Stimulated activated naive CD8-positive, alpha-beta T cell treated with anti-CD3 and anti-CD28 coated beads, Interleukin-15, amount 100 ng/mL, for 72 hours (primary cell): ENCODE data around the gene FUCA1.
"Not testable (repeated sequence)": the region's sequence is repeated elsewhere in the genome, so short reads cannot be mapped to it uniquely, and the experiment has no call there.

Experiments
- ATAC-seq: fragments of 150-1000 bp; cut with Tn5 transposase; 2 replicates; pipeline ENCODE4 v1.10.0; 2021; ENCODE audit warnings: mild to moderate bottlenecking, moderate library complexity
- DNase-seq, 2 donors: peaks; one replicate each; pipeline ENCODE4 v3.0.0; 2021 to 2022
- H3K27ac Mint-ChIP-seq, 2 donors: one replicate each; pipeline ENCODE4 v1.8.0; 2022; ENCODE audit warnings: mild to moderate bottlenecking in 2 of 2, mixed read lengths in 2 of 2, moderate library complexity in 2 of 2
- H3K27me3 Mint-ChIP-seq: one replicate; pipeline ENCODE4 v1.8.0; 2022; ENCODE audit warnings: mixed read lengths
- H3K4me1 Mint-ChIP-seq: one replicate; pipeline ENCODE4 v1.8.0; 2022; ENCODE audit warnings: mild to moderate bottlenecking, mixed read lengths
- H3K4me3 Mint-ChIP-seq, 2 donors: one replicate each; pipeline ENCODE4 v1.8.0; 2022; ENCODE audit warnings: mild to moderate bottlenecking in 2 of 2, mixed read lengths in 2 of 2, moderate library complexity in 1 of 2
- H3K9me3 Mint-ChIP-seq, 2 donors: one replicate each; pipeline ENCODE4 v1.8.0; 2022; ENCODE audit warnings: mixed read lengths in 2 of 2

FUCA1 gene

DNA sequence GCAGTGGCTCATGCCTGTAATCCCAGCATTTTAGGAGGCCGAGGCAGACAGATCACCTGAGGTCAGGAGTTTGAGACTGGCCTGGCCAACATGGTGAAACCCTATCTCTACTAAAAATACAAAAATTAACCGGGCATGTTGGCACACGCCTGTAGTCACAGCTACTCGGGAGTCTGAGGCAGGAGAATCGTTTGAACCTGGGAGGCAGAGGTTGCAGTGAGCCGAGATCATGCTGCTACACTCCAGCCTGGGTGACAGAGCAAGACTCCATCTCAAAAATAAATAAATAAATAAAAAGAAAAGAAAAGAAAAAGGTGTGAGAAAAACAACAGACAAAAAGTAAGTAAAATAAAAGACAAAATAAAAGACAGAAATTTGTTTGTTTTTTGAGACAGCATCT, 33.9 kb downstream of the FUCA1 start:
- DNase-seq, H3K27ac Mint-ChIP-seq, H3K4me3 Mint-ChIP-seq, ATAC-seq, H3K9me3 Mint-ChIP-seq, H3K27me3 Mint-ChIP-seq: not testable (repeated sequence)
- H3K4me1 Mint-ChIP-seq = peaks cover 18% of the 10 kb centered on the region

GRCh38 chr1:23827717-23828116, 40.4 kb downstream of the FUCA1 start:
- no peaks in the 10 kb centered on the region for H3K27me3 Mint-ChIP-seq
- H3K4me1 Mint-ChIP-seq = peaks cover 21% of the 10 kb centered on the region
- H3K9me3 Mint-ChIP-seq = no peaks in the 10 kb centered on the region
- DNase-seq (no peak), ATAC-seq (no peak)
- H3K4me3 Mint-ChIP-seq = no peak overlapping the region
- H3K27ac Mint-ChIP-seq = no peak overlapping the region

DNA sequence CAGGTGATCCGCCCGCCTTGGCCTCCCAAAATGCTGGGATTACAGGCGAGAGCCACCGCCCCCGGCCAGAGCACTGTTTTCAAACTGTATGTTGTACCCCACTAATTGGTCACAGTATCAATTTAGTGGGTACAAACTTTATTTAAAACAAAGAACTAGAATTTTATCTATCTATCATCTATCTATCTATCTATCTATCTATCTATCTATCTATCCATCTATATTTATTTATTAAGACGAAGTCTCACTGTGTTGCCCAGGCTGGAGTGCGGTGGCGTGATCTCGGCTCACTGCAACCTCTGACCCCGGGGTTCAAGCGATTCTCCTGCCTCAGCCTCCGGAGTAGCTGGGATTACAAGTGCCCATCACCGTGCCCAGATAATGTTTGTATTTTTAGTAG, 41.5 kb downstream of the FUCA1 start:
- ATAC-seq, H3K9me3 Mint-ChIP-seq, DNase-seq, H3K27me3 Mint-ChIP-seq: not testable (repeated sequence)
- Mint-ChIP-seq H3K27ac (peak overlapping the region in 1 of 2 donors; percentile 27), H3K4me3 (peak overlapping the region in 1 of 2 donors; percentile 35), H3K4me1 (peaks cover 21% of the 10 kb centered on the region)

DNA sequence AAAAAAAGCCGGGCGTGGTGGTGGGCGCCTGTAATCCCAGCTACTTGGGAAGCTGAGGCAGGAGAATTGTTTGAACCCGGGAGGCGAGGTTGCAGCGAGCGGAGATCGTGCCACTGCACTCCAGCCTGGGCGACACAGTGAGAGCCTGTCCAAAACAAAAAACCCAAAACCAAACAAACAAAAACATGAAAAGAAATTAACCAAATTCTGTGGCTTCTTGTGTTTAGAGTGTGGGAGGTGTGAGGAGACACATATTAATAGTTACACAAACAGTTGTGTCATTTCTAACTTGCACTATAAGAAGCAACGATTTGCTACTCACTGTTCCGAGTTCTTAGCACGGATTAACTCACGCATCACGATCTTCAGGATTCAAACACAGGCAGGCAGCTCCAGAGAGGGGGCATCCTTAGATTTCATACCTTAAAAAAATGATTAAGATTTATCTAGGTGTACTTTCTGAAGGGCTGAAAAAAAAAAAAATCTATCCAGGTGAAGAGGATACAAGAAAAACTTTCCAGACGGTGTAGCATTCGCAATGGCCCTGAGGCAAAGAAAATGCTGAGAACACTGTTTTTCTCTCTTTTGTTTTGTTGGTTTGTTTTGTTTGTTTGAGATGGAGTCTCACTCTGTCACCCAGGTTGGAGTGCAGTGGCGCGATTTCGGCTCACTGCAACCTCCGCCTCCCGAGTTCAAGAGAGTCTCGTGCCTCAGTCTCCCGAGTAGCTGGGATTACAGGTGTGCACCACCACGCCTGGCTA, 42.1 kb downstream of the FUCA1 start:
- Mint-ChIP-seq H3K27me3 (no peaks in the 10 kb centered on the region), H3K27ac (peak overlapping the region; percentile 95 to 99), H3K9me3 (no peaks in the 10 kb centered on the region), H3K4me1 (peaks cover 21% of the 10 kb centered on the region), H3K4me3 (peak overlapping the region; percentile 93 to 96)
- peak; percentile 78 for ATAC-seq
- DNase-seq = no peak

- no peaks in the 10 kb centered on the region for H3K27me3 Mint-ChIP-seq
- H3K4me1 Mint-ChIP-seq = peaks cover 21% of the 10 kb centered on the region
- ATAC-seq (peak; percentile 97), DNase-seq (peak; percentile 82 to 85)
- peak within 1 kb of the TSS; percentile 95 to 99 for H3K27ac Mint-ChIP-seq
- peak within 1 kb of the TSS; percentile 93 to 96 for H3K4me3 Mint-ChIP-seq
- no peaks in the 10 kb centered on the region for H3K9me3 Mint-ChIP-seq
Measured at GRCh38 chr1:23825076-23825761, 42.9 kb downstream of the FUCA1 start, which contains the start of gene HMGCL. Gene HMGCL (minus strand): TSS chr1:23825429. CDS start chr1:23825415, 14 bp downstream.

- peaks cover 21% of the 10 kb centered on the region for H3K4me1 Mint-ChIP-seq
- no peaks in the 10 kb centered on the region for H3K9me3 Mint-ChIP-seq
- H3K27me3 Mint-ChIP-seq = no peaks in the 10 kb centered on the region
- ATAC-seq (peak; percentile 34), DNase-seq (no peak)
- H3K4me3 Mint-ChIP-seq = peak overlapping the region; percentile 93 to 96
- H3K27ac Mint-ChIP-seq = peak overlapping the region; percentile 95 to 99
Measured at GRCh38 chr1:23824711-23825075, 43.4 kb downstream of the FUCA1 start.

DNA sequence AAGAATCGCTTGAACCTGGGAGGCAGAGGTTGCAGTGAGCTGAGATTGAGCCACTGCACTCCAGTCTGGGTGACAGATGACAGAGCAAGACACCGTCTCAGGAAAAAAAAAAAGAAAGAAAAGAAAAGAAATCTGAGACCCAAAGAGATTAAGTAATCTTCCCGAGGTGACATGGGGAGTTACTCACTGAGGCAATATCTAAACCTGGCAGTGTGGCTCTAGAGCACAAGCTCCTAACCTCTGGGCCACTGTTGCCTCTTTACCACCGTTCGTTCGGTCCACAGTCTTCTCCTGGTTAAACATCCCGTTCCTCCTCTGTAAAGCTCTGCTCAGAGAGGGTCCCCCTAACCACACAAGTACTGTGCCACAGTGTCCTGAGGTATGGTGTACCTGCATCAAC, 44.3 kb downstream of the FUCA1 start:
- H3K4me3 Mint-ChIP-seq = peak overlapping the region; percentile 93 to 96
- ATAC-seq (no peak), DNase-seq (no peak)
- H3K4me1 Mint-ChIP-seq = peaks cover 21% of the 10 kb centered on the region
- H3K9me3 Mint-ChIP-seq = no peaks in the 10 kb centered on the region
- no peaks in the 10 kb centered on the region for H3K27me3 Mint-ChIP-seq
- H3K27ac Mint-ChIP-seq = peak overlapping the region in 1 of 2 donors; percentile 22

GRCh38 chr1:23817633-23818032, 50.5 kb downstream of the FUCA1 start:
- no peak for ATAC-seq

DNA sequence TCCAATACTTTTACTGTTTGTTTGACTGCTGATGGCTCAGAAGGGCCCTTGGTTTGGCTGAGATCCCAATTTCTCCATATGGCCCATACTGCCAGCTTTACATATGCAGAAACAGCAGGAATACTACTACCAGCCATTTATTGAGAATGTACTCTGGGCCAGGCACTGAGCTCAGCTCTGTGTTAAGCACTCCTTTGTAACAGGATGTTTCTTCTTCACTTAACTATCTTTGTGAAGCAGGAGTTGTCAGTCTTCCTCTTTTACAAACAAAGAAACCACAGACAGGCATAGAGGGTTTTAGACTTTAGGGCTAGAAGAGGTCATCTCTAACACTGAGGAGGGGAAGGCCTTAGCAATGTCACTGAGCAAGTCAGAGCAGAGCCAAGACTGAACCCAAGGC, 51.2 kb downstream of the FUCA1 start:
- H3K27ac Mint-ChIP-seq = no peak overlapping the region
- peaks cover 11% of the 10 kb centered on the region for H3K4me1 Mint-ChIP-seq
- no peak overlapping the region for H3K4me3 Mint-ChIP-seq
- no peak for ATAC-seq
- no peaks in the 10 kb centered on the region for H3K9me3 Mint-ChIP-seq
- no peak for DNase-seq
- H3K27me3 Mint-ChIP-seq = no peaks in the 10 kb centered on the region

More at GRCh38 chr1:23817633-23818032, 50.5 kb downstream of the FUCA1 start:
- Mint-ChIP-seq H3K9me3 (no peaks in the 10 kb centered on the region), H3K27me3 (no peaks in the 10 kb centered on the region), H3K4me3 (no peak overlapping the region), H3K4me1 (peaks cover 11% of the 10 kb centered on the region), H3K27ac (no peak overlapping the region)
- no peak for DNase-seq

DNA sequence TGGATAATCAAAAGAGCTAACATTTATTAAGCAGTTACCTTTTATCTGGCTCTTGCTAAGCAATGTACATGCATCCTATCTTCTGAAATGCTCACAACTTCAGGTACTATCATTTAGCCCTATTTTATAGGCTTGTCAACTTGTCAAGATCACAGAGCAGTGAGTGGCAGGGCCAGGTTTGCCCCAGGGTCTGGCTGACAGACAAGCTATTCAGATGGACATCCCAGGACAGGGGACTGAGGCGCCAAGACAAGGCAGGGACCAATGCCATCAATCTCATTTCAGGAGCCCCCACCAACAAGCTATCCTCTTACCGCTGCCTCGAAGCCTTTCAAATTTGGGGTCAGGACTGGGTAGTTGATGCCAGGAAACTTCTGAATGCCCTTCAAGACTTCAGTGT, 51.7 kb downstream of the FUCA1 start:
- no peak for DNase-seq
- Mint-ChIP-seq H3K4me3 (no peak overlapping the region), H3K4me1 (peaks cover 11% of the 10 kb centered on the region), H3K9me3 (no peaks in the 10 kb centered on the region), H3K27me3 (no peaks in the 10 kb centered on the region), H3K27ac (no peak overlapping the region)
- no peak for ATAC-seq

DNA sequence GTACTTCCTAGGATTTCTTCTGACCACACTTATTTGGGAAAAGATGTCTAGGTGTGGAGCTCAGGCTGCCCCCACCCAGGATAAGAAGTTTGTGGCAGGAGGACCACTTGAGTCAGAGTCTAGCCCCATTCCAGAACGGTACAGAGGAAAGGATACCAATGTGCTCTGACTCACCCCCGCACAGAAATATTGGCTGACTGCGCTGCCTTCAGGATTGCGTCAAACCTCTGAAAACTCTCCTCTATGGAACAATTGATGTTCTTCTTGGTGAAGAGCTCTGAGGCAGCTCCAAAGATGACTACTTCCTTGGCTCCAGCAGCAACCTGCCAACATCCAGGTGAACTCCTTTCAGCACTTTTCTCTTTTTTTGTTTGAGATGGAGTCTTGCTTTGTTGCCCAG, 54.1 kb downstream of the FUCA1 start:
- H3K4me1 Mint-ChIP-seq = peaks cover 27% of the 10 kb centered on the region
- H3K9me3 Mint-ChIP-seq = no peaks in the 10 kb centered on the region
- no peaks in the 10 kb centered on the region for H3K27me3 Mint-ChIP-seq
- no peak for ATAC-seq
- H3K27ac Mint-ChIP-seq = no peak overlapping the region
- DNase-seq = no peak
- H3K4me3 Mint-ChIP-seq = no peak overlapping the region

DNA sequence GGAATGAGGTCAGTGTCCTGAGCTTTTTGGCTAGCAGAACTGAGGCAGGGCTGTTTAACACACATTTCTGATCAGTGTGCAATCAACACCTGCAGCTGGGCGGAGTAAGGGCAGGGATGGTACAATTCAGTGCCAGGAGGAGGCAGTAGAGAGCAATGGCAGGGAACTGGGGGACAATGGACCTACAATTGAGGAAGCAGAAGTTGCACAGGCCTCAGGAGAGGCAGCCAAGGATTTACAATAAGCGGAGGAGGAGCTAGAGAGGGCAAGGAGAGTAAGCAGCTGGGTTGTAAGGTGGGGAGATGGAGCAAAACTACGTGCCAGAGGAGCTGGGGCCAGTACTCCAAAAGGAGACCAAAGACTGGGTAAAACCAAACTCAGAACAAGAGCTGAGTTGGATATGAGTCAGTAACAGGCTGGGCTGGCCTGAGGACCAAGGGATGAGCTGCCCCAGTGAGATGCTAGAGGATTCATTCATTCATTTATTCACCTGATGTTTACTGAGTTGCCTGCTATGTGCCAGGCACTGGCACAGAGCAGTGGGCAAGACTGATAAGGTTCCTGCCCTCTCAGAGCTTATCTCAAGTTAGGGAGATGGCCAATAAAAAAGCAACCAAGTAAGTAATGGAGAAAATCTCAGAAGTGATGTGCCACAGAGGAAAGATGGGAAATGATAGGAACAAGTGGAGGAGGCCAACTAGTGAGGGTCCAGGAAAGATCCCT, 57.1 kb downstream of the FUCA1 start:
- ATAC-seq (peak; percentile 68), DNase-seq (peak; percentile 46 to 52)
- H3K27me3 Mint-ChIP-seq = no peaks in the 10 kb centered on the region
- H3K4me1 Mint-ChIP-seq = peaks cover 16% of the 10 kb centered on the region
- no peaks in the 10 kb centered on the region for H3K9me3 Mint-ChIP-seq
- H3K4me3 Mint-ChIP-seq = no peak overlapping the region
- H3K27ac Mint-ChIP-seq = peak overlapping the region in 1 of 2 donors; percentile 0

DNA sequence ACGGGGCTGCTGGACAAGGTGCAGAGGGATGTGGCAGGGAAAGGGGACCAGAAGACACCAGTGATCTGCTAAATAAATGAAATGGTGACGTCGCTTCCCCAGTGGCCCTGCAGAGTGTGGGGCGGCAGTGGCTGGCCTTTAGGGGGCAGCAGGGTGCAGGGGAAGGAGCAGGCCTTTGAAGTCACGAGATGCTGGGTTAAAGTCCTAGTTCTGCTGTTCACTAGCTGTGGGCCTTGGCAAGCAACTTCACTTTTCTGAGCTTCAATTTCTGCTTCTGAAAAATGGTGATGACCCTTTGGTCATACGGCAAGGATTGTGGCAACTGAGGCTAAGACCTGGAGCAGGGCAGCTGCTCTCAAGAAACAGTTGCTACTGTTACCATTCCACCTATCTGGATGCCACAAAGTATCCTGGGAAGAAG, 58.3 kb downstream of the FUCA1 start:
- ATAC-seq = peak; percentile 95
- H3K27ac Mint-ChIP-seq = peak overlapping the region in 1 of 2 donors; percentile 22
- peaks cover 25% of the 10 kb centered on the region for H3K4me1 Mint-ChIP-seq
- H3K4me3 Mint-ChIP-seq = no peak overlapping the region
- peak; percentile 79 to 85 for DNase-seq
- no peaks in the 10 kb centered on the region for H3K9me3 Mint-ChIP-seq
- H3K27me3 Mint-ChIP-seq = no peaks in the 10 kb centered on the region

GRCh38 chr1:23807453-23807852, 60.6 kb downstream of the FUCA1 start:
- Mint-ChIP-seq H3K27ac (peak overlapping the region in 1 of 2 donors; percentile 59), H3K9me3 (no peaks in the 10 kb centered on the region), H3K4me3 (no peak overlapping the region), H3K27me3 (no peaks in the 10 kb centered on the region), H3K4me1 (peaks cover 25% of the 10 kb centered on the region)
- DNase-seq = no peak
- no peak for ATAC-seq

GRCh38 chr1:23806280-23806679, 61.8 kb downstream of the FUCA1 start:
- no peak overlapping the region for H3K4me3 Mint-ChIP-seq
- H3K9me3 Mint-ChIP-seq = no peaks in the 10 kb centered on the region
- H3K4me1 Mint-ChIP-seq = peaks cover 36% of the 10 kb centered on the region
- no peak for ATAC-seq
- no peak for DNase-seq
- no peak overlapping the region for H3K27ac Mint-ChIP-seq
- H3K27me3 Mint-ChIP-seq = no peaks in the 10 kb centered on the region

- DNase-seq (no peak), ATAC-seq (no peak)
- H3K27ac Mint-ChIP-seq = no peak overlapping the region
- no peaks in the 10 kb centered on the region for H3K27me3 Mint-ChIP-seq
- H3K4me1 Mint-ChIP-seq = peaks cover 28% of the 10 kb centered on the region
- H3K4me3 Mint-ChIP-seq = no peak overlapping the region
- no peaks in the 10 kb centered on the region for H3K9me3 Mint-ChIP-seq
Measured at GRCh38 chr1:23805025-23805424, 63.1 kb downstream of the FUCA1 start.
